ENCODE measurements around the gene CLEC4M.

Gene CLEC4M, protein sequence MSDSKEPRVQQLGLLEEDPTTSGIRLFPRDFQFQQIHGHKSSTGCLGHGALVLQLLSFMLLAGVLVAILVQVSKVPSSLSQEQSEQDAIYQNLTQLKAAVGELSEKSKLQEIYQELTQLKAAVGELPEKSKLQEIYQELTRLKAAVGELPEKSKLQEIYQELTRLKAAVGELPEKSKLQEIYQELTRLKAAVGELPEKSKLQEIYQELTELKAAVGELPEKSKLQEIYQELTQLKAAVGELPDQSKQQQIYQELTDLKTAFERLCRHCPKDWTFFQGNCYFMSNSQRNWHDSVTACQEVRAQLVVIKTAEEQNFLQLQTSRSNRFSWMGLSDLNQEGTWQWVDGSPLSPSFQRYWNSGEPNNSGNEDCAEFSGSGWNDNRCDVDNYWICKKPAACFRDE

GRCh38 chr19:7762719-7763293 lies at the start of gene CLEC4M:
Gene CLEC4M, plus strand, starts transcription at chr19:7763243. Its CDS starts 24 bp downstream, at chr19:7763267.
- H3K9ac ChIP-seq (ENCODE audit: low read depth, low read length), result no peak within 1 kb of the TSS
- DNase-seq, result no peak
- H3K27me3 ChIP-seq (ENCODE audit: insufficient read depth, low read length, poor library complexity), result no peaks in the 10 kb centered on the region
- H3K4me3 ChIP-seq (ENCODE audit: low read depth in 1 of 2, low read length in 2 of 2), result no peak within 1 kb of the TSS
- H3K4me1 ChIP-seq (ENCODE audit: insufficient read depth, low read length), result no peaks in the 10 kb centered on the region
- no peak for ATAC-seq (ENCODE audit: insufficient read depth, low read depth)
- H3K4me2 ChIP-seq (ENCODE audit: insufficient read depth, low read length), result no peak within 1 kb of the TSS
- H3K9me3 ChIP-seq (ENCODE audit: insufficient read depth, low read length, severe bottlenecking), result peaks cover 20% of the 10 kb centered on the region
- no peaks in the 10 kb centered on the region for H4K20me1 ChIP-seq (ENCODE audit: insufficient read depth, low read length)
- H3K79me2 ChIP-seq (ENCODE audit: insufficient read depth, low read length), result no peaks in the 10 kb centered on the region
- H2AFZ ChIP-seq (ENCODE audit: low read depth, low read length), result no peak within 1 kb of the TSS
- TF ChIP-seq EZH2 (IDR thresholded peaks at IDR 0.05; ENCODE audit: borderline replicate concordance, low read depth, low read length, severe bottlenecking), result no peak
- TF ChIP-seq, protein P1, sequence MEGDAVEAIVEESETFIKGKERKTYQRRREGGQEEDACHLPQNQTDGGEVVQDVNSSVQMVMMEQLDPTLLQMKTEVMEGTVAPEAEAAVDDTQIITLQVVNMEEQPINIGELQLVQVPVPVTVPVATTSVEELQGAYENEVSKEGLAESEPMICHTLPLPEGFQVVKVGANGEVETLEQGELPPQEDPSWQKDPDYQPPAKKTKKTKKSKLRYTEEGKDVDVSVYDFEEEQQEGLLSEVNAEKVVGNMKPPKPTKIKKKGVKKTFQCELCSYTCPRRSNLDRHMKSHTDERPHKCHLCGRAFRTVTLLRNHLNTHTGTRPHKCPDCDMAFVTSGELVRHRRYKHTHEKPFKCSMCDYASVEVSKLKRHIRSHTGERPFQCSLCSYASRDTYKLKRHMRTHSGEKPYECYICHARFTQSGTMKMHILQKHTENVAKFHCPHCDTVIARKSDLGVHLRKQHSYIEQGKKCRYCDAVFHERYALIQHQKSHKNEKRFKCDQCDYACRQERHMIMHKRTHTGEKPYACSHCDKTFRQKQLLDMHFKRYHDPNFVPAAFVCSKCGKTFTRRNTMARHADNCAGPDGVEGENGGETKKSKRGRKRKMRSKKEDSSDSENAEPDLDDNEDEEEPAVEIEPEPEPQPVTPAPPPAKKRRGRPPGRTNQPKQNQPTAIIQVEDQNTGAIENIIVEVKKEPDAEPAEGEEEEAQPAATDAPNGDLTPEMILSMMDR (IDR thresholded peaks at IDR 0.05; ENCODE audit: borderline replicate concordance, extremely low read depth, low read length, poor library complexity, severe bottlenecking), result no peak
- H3K27ac ChIP-seq (ENCODE audit: low read length), result no peak within 1 kb of the TSS
- no peaks in the 10 kb centered on the region for H3K36me3 ChIP-seq (ENCODE audit: insufficient read depth, low read length)

GRCh38 chr19:7715671-7716070 lies 47.4 kb upstream of the CLEC4M start:
- H2AFZ ChIP-seq (ENCODE audit: low read depth, low read length), result no peak overlapping the region
- DNase-seq (no peak), ATAC-seq (ENCODE audit: insufficient read depth, low read depth) (no peak)
- no peaks in the 10 kb centered on the region; the same call in 1 of the 2 replicates for H3K4me1 ChIP-seq (ENCODE audit: insufficient read depth, low read length)
- H3K79me2 ChIP-seq (ENCODE audit: insufficient read depth, low read length), result no peaks in the 10 kb centered on the region
- no peak overlapping the region for H3K9ac ChIP-seq (ENCODE audit: low read depth, low read length)
- H3K9me3 ChIP-seq (ENCODE audit: insufficient read depth, low read length, severe bottlenecking), result no peaks in the 10 kb centered on the region
- H4K20me1 ChIP-seq (ENCODE audit: insufficient read depth, low read length), result no peaks in the 10 kb centered on the region
- no peak overlapping the region for H3K4me2 ChIP-seq (ENCODE audit: insufficient read depth, low read length)
- H3K27me3 ChIP-seq (ENCODE audit: insufficient read depth, low read length, poor library complexity), result no peaks in the 10 kb centered on the region
- H3K36me3 ChIP-seq (ENCODE audit: insufficient read depth, low read length), result no peaks in the 10 kb centered on the region
- H3K4me3 ChIP-seq (ENCODE audit: low read depth in 1 of 2, low read length in 2 of 2), result no peak overlapping the region
- no peak overlapping the region for H3K27ac ChIP-seq (ENCODE audit: low read length)
- no peak for TF ChIP-seq EZH2 (IDR thresholded peaks at IDR 0.05; ENCODE audit: borderline replicate concordance, low read depth, low read length, severe bottlenecking)
- TF ChIP-seq, protein P1 (IDR thresholded peaks at IDR 0.05; ENCODE audit: borderline replicate concordance, extremely low read depth, low read length, poor library complexity, severe bottlenecking), result no peak

- no peaks in the 10 kb centered on the region; the same call in 1 of the 2 replicates for H3K4me1 ChIP-seq (ENCODE audit: insufficient read depth, low read length)
- H2AFZ ChIP-seq (ENCODE audit: low read depth, low read length), result no peak overlapping the region
- ATAC-seq (ENCODE audit: insufficient read depth, low read depth), result no peak
- H3K79me2 ChIP-seq (ENCODE audit: insufficient read depth, low read length), result no peaks in the 10 kb centered on the region
- DNase-seq, result no peak
- H3K27me3 ChIP-seq (ENCODE audit: insufficient read depth, low read length, poor library complexity), result no peaks in the 10 kb centered on the region
- H4K20me1 ChIP-seq (ENCODE audit: insufficient read depth, low read length), result no peaks in the 10 kb centered on the region
- H3K9me3 ChIP-seq (ENCODE audit: insufficient read depth, low read length, severe bottlenecking), result no peaks in the 10 kb centered on the region
- H3K27ac ChIP-seq (ENCODE audit: low read length), result no peak overlapping the region
- TF ChIP-seq, protein P1 (IDR thresholded peaks at IDR 0.05; ENCODE audit: borderline replicate concordance, extremely low read depth, low read length, poor library complexity, severe bottlenecking), result no peak
- TF ChIP-seq EZH2 (IDR thresholded peaks at IDR 0.05; ENCODE audit: borderline replicate concordance, low read depth, low read length, severe bottlenecking), result no peak
- H3K36me3 ChIP-seq (ENCODE audit: insufficient read depth, low read length), result no peaks in the 10 kb centered on the region
- no peak overlapping the region for H3K4me3 ChIP-seq (ENCODE audit: low read depth in 1 of 2, low read length in 2 of 2)
- no peak overlapping the region for H3K9ac ChIP-seq (ENCODE audit: low read depth, low read length)
- no peak overlapping the region for H3K4me2 ChIP-seq (ENCODE audit: insufficient read depth, low read length)
These were observed 46.3 kb upstream of the CLEC4M start for GRCh38 chr19:7716762-7717161.

Data from DND-41 (cell line).